Activated effector memory CD4-positive, alpha-beta T cell treated with anti-CD3 and anti-CD28 coated beads, Interleukin-2, amount 50 U/mL, for 16 hours (primary cell): Measurements from ENCODE around the gene DKK3.

Experiments used
- DNase-seq: peaks from one replicate; pipeline ENCODE4 v3.0.0-alpha.2; 2020

DKK3 gene

DNA sequence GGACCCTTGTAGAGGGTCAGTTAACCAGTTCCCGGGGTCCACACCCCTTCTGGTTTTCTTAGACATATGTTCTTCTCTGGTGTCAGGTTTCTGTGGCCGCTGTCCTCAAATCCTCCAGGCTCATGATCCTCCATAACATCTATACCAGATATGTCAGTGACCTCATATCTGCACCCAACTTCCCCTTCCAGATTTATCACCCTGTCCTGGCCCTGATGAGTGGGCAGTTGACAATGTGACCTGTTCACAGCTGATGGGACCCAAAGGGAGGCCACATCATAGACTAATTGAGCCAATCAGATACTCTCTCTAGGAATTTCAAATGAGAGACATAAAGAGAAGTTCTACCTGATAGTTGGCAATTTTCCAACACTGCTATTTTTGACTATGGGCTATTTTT, 5.1 kb downstream of the DKK3 start:
- DNase-seq, result no peak

DNA sequence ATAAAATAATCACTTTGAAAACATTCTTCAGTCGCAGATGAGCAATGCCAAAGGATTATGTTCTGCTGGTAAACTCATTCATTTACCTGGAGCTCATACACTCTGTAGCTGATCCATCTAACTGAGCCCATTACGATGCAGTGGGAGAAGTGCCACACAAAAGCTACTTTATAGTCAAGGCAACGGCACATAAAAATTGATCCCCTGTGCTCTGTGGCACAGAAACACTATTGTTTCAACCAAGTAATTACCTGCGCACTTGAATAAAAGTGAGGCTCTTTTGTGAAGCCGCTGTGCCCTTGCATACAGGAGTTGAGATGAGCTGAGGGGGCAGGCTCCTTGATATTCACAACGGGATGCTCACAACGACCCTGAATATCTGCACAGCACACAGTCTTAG, 7.2 kb downstream of the DKK3 start:
- no peak for DNase-seq

DNA sequence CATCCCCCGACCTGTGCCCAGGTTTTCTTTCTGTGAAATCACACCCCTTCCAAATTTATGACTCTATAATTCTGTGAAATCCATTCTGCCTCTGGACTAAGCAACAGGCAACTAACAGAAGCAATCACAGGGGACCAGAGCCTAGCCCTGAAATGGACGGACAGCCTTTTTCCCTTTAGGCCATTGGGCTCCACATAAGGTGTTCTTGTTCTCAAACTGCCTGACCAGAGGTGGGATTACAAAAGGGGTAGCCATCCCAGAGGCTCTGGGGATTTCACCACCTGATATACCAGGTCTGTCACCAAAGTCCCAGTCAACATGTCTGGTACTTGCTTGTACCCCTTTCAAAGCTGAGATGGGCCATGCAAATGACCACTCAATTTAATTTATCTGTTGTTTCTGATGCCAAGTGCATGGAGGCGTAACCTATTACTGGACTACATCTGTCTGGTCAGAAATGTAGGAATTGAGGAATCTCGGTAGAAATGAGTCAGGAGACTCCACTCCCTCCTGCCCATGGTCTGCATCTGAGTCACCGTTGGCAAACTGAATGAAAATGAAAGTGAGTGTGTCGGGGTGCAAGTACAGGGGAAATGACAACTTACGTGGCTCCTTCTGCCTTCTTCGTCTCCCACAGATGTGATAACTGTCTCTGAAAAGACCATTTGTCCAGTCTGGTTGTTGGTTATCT, 10.2 kb downstream of the DKK3 start:
- no peak for DNase-seq

DNA sequence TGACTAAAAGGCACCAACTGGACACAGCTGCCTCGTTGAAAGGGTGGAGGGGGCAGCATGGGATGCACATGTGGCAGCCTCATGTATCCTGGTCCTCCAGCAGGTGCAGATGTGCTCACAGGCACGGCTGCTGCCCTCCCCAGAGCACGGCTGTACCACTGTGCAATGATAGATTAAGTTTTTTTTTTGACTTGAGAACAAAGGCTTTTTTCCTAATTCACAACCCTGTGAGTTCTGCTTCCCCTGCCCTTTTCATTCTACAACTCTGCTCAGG, 11.4 kb downstream of the DKK3 start:
- no peak for DNase-seq

DNA sequence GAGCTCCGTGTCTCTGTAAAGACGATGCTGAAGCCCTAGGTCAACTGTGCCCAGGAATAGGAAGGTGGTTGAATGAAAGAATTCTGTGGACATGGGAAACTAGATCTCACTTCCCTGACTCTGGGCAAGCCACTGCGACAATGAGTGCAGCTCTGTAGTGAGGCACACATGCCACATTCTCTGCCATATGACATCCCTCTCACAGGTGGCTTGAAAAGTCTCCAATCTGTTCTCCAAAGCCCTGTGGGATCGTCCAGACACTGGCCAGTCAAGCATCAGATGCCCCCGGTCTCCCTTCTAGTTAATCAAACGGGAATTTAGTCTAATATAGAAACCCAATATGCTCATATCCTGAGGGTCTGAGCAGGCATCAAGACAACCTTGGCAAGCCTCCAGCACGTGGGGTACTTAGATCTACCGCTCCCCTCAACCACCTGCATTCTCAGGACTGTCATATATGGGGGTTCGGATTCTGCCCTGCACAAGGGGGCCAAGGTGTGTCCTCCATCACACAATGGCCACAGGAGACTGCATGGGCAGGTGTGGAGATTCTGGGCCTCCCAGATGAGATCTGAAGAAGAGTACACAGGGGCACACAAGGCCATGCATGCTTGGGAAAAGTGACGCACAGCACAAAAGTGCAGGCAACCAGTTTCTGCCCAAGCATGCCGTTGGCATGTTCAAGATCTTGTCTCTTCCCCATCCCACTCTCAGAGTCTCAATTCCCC, 11.9 kb downstream of the DKK3 start:
- no peak for DNase-seq

DNA sequence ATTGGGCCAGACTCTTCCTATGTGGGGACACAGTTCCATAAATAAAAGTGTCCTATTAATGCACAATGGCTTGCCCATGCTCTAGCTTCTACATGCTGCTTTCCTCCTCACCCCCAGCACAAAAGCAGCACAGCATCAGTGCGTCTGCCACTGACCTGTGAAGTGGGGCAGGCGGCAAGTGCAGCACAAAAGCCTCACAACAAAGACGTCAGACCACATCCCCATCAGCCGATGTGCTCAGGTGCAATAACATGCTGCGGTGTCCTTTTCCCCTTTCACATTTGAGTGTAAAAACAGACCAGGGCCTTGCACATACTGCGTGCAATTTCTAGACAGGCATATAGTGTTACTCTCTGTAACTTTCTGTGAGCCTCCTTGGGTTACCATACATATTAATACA, 12.8 kb downstream of the DKK3 start:
- no peak for DNase-seq

DNA sequence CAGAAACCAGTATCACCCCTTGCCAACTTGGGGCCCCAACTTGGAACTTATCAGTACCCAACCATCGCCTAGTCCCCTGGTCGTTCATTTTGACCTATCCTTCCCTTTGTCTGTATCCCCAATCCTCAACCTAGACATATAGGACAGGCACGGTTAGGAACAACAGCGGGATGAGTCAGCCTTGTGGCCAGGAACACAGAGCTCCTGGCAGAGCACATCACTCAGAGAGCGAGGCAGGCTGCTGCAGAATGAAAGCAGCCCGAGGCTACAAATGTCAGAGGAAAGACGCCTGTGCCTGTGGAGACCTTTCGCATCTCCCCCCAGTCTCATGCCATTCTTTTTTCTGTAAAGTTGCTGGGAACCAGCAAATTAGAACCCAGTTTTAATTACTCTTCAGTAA, 14.6 kb downstream of the DKK3 start:
- DNase-seq, result no peak

DNA sequence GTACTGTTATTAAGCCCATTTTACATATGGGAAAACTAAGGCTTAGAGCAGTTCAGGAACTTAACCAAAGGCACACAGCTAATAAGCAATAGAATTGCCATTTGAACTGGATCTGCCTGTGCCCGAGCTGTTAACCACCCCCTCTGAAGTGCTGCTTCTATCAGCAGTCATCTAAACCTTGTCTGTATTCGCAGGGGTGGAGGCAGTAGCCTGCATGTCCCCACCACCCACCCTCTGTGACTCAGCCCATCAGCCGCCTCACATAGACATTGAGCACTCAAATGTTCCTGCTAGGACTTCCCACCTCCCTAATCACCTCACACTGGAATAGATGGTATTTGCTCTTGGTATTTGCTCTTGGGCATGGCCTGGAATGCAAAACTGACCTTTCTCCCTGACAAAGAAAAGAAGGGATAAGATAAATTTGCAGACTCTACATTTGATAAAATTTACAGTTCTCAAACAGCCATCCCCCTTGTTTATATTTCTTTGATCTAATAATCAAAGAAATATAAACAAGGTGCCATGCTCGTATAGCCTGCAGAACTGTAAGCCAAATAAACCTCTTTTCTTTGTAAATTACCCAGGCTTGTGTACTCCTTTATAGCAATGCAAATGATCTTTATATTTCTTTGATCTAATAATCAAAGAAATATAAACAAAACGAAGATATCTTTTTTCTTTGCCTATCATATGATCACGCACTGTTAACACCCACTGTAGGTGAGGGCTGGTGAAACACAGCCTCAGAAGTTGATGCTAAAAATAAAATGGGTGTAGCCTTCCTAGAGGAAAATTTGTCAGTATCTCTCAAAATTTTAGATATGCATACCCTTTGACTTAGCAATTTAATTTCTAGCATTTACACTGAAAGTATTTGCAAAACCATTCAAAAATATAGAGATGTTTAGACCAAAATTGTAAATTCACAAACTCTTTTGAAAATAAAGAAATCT, 15.9 kb downstream of the DKK3 start:
- no peak for DNase-seq

DNA sequence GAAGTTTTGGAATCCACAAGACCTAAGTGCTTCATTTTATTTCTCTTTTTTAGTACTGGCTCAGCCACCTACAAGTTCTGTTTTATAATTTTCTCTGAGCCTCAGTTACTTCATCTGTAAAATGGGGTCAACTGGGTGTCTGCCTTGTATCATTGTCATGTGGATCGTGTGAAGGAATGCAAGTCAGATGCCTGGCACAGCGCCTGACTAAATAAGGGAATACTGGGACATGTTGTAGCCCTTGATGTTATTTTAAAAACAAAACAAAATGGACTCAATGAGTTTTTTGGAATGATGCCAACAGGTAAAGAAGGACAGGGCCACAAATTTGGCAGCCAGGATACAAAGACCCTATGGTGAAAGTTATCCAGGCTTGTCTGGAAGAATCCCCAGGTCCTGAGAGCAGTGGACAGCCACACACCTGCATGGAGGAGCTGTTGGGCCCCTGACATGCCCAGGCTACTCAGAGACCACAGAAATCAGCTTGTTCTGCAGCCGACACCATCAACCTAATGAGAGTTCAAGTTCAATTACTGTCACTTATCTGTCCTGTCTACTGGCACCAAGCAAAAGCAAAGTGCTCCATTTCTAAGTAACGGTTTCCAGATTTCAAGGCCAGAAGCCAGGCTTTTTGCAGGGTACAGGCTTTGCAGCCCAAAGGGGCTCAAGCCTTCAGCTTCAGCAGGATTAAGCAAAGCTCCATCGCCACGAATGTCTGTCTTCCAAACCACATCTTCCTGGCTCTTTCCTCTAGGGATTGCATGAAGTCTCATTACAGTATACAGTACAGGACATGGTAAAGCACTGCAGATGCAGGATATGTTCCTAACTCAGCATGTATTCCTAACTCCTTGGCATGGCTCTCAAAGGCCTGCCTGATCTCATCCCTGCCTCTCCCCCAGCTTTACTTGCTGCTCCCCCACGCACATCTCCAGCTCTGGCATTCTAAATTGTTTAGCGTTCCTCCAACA, 18.4 kb downstream of the DKK3 start:
- DNase-seq, result no peak

DNA sequence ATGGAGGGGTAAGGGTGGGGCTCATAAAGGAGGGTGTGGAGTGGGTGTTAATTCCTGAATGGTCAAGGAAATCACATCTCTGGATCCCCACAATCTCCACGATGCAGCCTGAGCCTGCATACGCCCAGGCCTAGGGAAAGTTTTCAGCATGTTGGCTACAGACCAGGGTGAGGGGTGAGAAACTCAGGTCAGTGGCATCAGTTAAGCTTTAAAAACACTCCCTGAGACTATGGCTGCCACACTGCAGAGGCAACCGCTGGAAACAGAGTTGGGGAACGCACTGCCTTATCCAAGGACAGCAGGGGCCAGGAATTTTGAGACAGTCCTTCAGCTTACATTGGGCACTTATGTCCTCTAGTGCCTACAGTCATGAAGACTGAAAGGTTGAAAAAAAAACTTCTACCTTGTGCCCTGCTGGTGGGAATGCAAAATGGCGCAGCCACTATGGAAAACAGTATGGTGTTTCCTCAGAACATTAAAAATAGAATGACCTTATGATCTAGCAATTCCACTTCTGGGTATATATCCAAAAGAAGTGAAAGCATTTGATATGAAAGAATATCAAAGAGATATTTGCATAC, 19.7 kb downstream of the DKK3 start:
- peak; percentile 31 for DNase-seq

DNA sequence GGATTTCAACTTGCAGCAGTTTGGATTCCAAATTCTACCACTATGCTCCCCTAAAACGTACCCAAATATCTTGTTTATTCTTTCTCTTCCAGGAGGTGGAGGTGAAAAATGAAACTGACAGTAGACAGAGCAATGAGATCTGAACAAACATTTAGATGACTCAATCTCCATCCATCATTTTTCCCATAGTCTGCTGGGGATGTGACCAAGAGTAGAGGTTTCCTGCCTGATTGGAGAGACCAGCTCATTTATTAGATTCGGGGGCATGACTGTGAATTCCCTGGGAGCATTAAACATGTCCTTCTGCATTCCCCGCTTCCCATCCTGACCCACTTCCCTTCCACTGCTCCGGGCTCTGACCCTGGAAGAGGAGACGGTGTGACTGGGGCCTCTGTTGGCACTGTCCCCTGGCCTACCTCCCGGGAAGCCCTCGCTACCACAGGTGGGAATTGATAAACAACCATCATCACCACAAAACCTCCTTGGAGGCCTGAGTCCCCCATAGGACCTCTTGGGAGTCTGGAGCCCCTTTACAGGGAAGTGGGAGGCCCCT, 20.3 kb downstream of the DKK3 start:
- DNase-seq, result peak; percentile 60

DNA sequence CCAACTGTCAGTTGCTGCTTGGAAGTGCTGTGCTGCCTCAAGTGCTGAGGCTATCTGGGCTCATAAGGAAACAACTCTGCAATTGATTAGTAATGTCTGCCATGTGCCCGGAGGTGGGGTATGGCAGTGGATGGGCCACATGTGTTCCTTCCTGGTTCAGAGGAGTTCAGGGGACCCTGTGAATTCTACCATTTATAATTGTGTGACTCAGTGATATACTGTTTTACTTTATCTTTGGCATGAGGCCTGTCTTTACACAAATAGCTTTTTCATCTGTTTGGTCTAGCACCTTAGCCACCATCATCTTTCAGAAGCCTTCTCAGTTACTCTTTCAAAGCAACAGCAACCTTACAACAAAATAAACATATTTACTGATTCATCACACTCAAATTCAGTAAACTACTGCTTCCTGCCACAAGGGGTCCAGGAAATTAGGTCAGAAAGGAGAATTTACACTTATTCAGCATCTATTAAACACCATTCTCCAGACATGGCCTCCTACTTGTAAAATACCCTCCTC, 20.9 kb downstream of the DKK3 start:
- no peak for DNase-seq

DNA sequence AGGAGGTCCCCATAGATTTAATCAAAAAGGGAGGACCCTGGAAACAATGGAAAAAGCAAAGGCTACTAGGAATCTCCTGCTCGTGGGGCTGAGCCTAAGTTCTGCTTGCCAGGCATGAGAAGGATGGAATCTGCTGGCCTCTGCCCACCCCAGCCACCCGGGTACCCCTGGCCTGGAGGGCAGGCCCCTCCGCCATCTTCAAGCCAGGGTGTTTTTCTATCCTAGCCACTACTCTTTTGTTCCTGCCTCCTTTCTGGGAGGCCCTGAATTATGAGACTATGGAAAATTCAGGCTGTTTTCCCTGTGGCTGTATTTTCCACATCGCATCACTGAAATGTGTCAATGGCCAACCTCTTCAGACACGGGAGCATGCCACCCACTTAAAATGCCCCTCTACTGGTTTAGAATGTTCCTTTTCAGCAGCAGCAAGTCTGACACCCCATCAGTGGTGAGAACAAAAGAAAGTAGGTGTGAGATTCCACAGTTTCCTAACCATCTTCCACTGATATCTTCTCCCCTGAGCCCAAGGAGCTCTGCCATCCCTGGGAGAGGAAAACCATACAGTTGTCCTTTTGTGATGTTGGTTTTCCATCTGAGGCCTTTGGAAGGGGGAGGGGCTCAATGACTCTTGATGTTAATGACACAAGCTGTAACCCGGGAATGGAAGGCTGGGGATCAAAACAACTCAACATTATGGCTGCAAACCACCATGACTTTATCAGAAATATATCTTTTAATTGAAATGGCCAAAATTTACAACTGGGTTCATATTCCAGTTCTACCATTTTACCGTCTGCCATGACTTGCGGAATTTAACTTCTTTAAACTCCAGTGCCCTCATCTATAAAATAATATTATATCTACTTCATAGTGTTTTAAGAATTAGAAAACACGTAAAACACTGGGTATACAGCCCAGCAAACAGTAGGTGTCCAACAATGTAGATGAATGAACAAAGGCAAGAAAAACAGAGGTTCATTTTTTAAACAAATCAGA, 22.2 kb downstream of the DKK3 start:
- DNase-seq, result no peak

DNA sequence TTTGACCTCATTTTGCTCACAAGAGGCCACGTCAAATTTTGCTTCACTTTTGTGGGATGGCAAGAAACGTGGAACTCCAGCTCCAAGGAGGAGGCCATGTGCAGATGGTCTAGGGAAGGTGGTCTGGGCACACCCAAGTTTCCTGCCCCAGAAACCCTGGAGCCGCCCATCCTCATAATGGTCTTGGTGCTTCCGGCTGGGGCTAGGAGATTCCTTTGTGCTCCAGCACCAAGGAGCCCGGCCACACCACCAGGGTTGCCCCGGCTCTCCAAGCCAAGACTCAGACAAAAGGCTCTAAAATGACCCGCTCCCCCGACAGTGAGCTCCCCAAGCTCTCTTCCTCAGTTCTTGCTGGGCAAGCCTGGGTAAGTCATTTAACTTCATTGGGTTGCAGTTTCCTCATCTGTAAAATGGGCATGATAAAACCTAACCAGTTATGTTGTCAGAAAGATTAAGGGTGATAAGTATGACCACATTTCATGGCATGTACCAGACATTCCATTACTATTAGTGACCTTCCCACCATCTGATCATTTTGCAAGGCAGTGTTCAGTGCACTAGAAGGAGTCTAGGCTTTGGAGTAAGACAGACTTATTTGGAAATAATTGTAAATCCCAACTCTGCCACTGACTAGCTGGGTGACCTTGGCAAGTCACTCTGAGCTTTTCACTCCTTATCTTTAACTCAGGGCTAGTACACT, 23.3 kb downstream of the DKK3 start:
- DNase-seq, result no peak

DNA sequence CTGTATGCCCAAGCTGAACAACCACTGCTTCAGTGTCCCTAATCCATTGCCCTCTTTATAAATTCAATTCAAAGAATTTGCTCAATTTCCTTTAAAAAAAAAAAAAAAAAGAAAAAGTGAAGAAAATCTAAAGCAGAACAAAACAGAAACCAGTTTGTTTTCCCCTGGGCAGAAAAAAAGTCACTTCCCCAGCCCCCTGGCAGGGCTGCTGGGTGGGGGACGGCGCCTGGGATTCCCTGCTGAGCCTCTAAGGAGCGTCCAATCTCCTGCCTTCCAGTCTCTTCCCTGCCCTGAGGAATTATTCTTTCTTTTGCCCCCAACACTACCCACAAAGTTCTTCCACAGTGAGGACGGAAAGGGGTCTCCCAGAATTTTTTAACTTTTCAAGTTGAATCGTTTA, 23.9 kb downstream of the DKK3 start:
- DNase-seq, result no peak

DNA sequence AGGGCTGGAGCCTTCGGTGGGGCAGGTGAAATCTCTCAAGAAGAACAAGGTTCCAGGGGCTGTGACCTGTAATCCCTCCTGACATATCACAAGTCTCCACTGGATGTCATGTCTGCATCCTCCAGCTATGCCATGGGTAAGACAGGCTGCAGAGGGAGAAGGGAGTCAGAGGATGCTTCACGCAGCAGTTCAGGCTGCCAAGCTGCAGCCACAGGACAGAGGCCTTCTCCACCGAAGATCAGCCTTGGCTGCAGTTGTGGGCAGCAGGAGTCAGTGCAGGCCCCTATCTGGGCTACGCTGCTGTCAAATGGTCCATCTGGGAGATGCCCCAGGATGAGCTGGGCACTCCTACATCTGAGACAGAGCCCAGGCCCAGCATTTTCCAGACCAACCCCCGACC, 25.0 kb downstream of the DKK3 start:
- no peak for DNase-seq

DNA sequence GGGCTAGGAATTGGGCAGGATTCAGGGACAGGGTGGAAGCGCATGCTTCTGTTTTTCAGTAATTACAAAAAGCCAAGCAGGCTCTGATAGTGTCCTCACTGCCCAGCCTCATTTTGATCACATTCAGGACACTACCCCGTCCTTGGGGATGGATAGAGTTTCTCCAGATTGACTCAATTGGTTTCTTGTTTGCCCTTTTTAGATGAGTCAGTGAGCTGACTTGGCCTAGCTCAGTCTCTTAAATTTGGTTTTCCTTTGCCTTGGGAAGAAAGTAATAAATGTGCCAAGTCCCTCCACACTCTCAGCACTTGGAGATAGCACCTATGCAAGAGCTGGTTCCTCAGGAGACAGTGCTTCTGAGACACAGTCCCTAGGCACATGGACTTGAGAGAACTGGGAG, 25.5 kb downstream of the DKK3 start:
- no peak for DNase-seq

DNA sequence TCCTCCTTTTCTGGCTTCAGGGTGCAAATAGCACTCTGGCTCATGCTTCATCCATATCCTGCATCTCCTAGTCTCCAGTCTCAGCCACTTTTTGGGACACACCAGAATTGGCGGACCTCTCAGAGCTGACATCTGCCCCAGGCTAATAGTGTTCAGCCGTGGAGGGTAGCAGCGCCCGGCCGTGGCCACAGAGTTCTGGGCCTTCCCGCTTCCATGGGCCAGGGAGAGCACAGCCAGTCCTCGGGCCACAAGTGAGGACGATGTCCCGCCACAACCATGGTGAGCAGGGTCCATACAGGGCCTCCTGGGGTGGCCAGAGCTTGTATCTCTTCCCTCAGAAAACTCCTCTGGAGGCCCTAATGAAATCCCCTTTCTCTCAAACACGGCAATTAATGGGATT, 26.0 kb downstream of the DKK3 start:
- no peak for DNase-seq

DNA sequence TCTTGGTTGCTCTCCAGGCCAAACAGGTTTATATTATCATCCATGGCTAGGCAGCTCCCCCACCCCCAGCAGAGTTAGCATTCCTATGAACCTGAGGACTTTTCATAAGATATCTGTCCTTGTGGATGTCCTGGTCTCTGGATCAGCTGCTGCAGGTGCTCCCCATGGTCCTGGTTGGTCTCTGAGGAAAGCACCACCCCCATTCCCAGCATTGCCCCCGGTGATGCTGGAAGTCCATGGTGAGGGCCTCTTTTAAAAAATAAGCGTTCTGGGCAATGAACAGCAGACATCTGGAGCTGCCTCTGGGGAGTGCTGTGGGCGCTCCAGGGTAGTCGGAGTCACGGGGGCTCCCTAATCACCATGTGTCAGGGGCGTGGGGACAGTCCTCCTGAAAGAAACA, 26.6 kb downstream of the DKK3 start:
- no peak for DNase-seq

DNA sequence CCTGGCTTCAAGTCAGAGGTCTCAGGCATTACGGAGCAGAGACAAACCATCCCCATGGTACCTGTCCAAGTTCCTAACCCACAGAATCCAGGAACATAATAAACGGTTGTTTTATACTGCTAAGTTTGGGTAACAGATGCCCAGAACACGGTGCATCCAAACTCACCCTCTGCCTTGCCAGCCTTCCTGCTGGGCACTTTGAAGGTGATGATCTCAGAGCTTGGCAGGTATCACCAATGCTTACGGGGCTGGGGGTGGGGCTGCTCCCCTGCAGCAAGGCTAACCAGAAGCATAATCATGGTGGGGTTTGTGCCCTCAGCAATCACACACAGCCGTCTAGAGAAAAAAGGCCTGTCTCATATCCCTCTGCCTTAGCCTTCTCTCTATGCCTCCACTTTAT, 27.1 kb downstream of the DKK3 start:
- DNase-seq, result no peak
